ENCODE data around the gene SLC2A8.
A peak's percentile ranks its signal among the peaks of the same experiment; 100 is the strongest.

SLC2A8 gene

GRCh38 chr9:127428348-127428747, 31.4 kb downstream of the SLC2A8 start:
- no peak for TF ChIP-seq CTCF (IDR thresholded peaks at IDR 0.05; ENCODE audit: low read depth, low read length)
- TF ChIP-seq MYC (IDR thresholded peaks at IDR 0.05; ENCODE audit: low read depth, low read length), result no peak
- TF ChIP-seq MAX (IDR thresholded peaks at IDR 0.05; ENCODE audit: low read depth, low read length), result no peak
- no peak for TF ChIP-seq POLR2A (IDR thresholded peaks at IDR 0.05; ENCODE audit: extremely low read depth, insufficient read length)
- no peak for DNase-seq (ENCODE audit: low read depth)

GRCh38 chr9:127430415-127430814, 33.4 kb downstream of the SLC2A8 start:
- TF ChIP-seq CTCF (IDR thresholded peaks at IDR 0.05; ENCODE audit: low read depth, low read length), result no peak
- TF ChIP-seq POLR2A (IDR thresholded peaks at IDR 0.05; ENCODE audit: extremely low read depth, insufficient read length), result no peak
- no peak for TF ChIP-seq MAX (IDR thresholded peaks at IDR 0.05; ENCODE audit: low read depth, low read length)
- no peak for TF ChIP-seq MYC (IDR thresholded peaks at IDR 0.05; ENCODE audit: low read depth, low read length)
- no peak overlapping the region for H3K4me3 ChIP-seq (ENCODE audit: low read depth, low read length)
- DNase-seq (ENCODE audit: low read depth), result no peak

More at GRCh38 chr9:127428348-127428747, 31.4 kb downstream of the SLC2A8 start:
- H3K4me3 ChIP-seq (ENCODE audit: low read depth, low read length), result no peak overlapping the region

- TF ChIP-seq MYC (IDR thresholded peaks at IDR 0.05; ENCODE audit: low read depth, low read length), result no peak
- TF ChIP-seq CTCF (IDR thresholded peaks at IDR 0.05; ENCODE audit: low read depth, low read length), result peak; percentile 5
- DNase-seq (ENCODE audit: low read depth), result no peak
- no peak overlapping the region for H3K4me3 ChIP-seq (ENCODE audit: low read depth, low read length)
Measured at GRCh38 chr9:127437497-127438264, 40.7 kb downstream of the SLC2A8 start.

- DNase-seq (ENCODE audit: low read depth), result no peak
- H3K4me3 ChIP-seq (ENCODE audit: low read depth, low read length), result no peak overlapping the region
- TF ChIP-seq POLR2A (IDR thresholded peaks at IDR 0.05; ENCODE audit: extremely low read depth, insufficient read length) (no peak), CTCF (IDR thresholded peaks at IDR 0.05; ENCODE audit: low read depth, low read length) (no peak), MAX (IDR thresholded peaks at IDR 0.05; ENCODE audit: low read depth, low read length) (no peak), MYC (IDR thresholded peaks at IDR 0.05; ENCODE audit: low read depth, low read length) (no peak)
Measured at GRCh38 chr9:127438394-127438793, 41.4 kb downstream of the SLC2A8 start.

- no peak overlapping the region for H3K4me3 ChIP-seq (ENCODE audit: low read depth, low read length)
- peak; percentile 39 for DNase-seq (ENCODE audit: low read depth)
Measured at GRCh38 chr9:127444283-127444920, 47.4 kb downstream of the SLC2A8 start.

More at GRCh38 chr9:127444283-127444920, 47.4 kb downstream of the SLC2A8 start:
- no peak for TF ChIP-seq CTCF (IDR thresholded peaks at IDR 0.05; ENCODE audit: low read depth, low read length)
- no peak for TF ChIP-seq MYC (IDR thresholded peaks at IDR 0.05; ENCODE audit: low read depth, low read length)
- no peak for TF ChIP-seq POLR2A (IDR thresholded peaks at IDR 0.05; ENCODE audit: extremely low read depth, insufficient read length)
